MM.1S (cell line): ENCODE measurements around the gene MED13.

Experiments
- EZH2 ChIP-seq: fragments of 300-600 bp; sonication (generic); optimal IDR thresholded peaks from 2 replicates; pipeline ENCODE3; 2017; ENCODE audit warnings: low read depth, mild to moderate bottlenecking, antibody characterized with exemption, low read length, mixed read lengths
- TF ChIP-seq, protein P1 (sequence below): fragments of 300-600 bp; sonication (generic); IDR thresholded peaks from 2 replicates; pipeline ENCODE4 v1.5.1; 2016; ENCODE audit warnings: antibody characterized with exemption, low read length, mixed read lengths

DNA sequence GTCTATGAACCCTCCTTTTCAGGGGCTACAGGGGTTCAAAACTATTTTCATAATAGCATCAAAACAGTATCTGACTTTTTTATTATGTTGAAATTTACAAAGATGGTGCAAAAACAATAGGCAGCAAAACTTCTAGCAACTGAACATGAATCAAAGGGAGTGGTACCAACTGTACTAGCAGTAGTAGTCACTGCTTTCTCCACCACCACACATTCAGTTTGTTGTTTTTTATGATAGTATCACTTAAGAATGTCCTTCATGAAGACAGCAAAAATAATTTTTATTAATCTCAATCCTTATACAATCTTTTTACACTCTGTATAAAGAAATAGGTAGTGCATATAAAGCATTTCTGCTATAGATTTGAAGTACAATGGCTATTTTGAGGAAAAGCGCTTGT lies 47.6 kb downstream of the MED13 start:
- no peak for TF ChIP-seq EZH2
- TF ChIP-seq, protein P1, sequence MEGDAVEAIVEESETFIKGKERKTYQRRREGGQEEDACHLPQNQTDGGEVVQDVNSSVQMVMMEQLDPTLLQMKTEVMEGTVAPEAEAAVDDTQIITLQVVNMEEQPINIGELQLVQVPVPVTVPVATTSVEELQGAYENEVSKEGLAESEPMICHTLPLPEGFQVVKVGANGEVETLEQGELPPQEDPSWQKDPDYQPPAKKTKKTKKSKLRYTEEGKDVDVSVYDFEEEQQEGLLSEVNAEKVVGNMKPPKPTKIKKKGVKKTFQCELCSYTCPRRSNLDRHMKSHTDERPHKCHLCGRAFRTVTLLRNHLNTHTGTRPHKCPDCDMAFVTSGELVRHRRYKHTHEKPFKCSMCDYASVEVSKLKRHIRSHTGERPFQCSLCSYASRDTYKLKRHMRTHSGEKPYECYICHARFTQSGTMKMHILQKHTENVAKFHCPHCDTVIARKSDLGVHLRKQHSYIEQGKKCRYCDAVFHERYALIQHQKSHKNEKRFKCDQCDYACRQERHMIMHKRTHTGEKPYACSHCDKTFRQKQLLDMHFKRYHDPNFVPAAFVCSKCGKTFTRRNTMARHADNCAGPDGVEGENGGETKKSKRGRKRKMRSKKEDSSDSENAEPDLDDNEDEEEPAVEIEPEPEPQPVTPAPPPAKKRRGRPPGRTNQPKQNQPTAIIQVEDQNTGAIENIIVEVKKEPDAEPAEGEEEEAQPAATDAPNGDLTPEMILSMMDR = no peak
